Measurements from ENCODE around the gene ALPK3. TPM values are rescaled to one million over a fixed set of nuclear protein-coding genes. Genes with fewer than 3 reads are reported as not detected.

ALPK3 gene
- total and polyA plus RNA-seq, 9 of the 15 experiments (the other 6 are each of a cell fraction or from before 2014, with no cell fraction given) = 0.04 to 1.0 (median 0.07) TPM; not detected in 2

DNA sequence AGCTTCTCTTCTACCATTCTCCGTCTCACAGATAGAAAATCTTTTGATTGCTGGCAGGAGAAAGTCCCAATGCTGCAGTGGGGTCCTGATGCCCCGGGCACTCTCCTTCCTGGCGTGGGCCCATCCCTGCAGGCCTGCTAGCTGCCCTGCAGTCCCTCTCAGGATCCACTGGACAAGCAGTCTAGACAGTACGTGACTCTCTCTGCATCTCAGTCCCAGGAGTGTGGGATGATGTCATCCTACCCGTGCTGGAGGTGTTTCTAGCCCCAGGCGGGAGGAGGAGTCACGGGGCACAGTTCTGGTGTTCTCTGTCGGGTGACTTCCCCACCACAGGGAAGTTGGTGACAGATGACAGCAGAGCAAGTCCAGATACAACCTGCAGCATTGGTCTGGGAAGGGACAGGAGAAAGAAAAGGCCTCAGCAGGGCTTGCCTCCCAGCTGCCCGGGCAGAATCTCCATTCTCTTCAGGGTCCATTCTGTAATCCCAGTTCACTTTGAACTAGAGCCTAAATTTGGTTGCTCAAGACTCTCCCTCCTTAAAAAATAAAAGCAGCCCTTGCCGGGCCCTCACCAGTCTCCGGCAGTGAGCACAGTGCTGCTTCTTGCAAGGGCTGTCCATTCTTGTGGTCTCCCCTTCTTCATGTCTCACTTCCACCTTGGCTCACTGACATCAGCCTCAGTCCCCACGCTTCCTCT is 97.9 kb downstream of the ALPK3 start (continued):
- TF ChIP-seq NFE2 (IDR thresholded peaks at IDR 0.05; ENCODE audit: low read depth) (no peak), KLF13 (tag; IDR thresholded peaks at IDR 0.05; ENCODE audit: borderline replicate concordance, low read depth) (no peak), MCM2 (IDR thresholded peaks at IDR 0.05; ENCODE audit: low read depth) (no peak), ZFX (CRISPR knock-in tag; IDR thresholded peaks at IDR 0.05) (peak; percentile 53; the same call in 1 of the 2 replicates), PCBP2 (IDR thresholded peaks at IDR 0.05; ENCODE audit: low read depth, low read length, poor library complexity, severe bottlenecking) (no peak), ASH1L (IDR thresholded peaks at IDR 0.05; ENCODE audit: borderline replicate concordance, low read depth, partially characterized antibody) (no peak), ZNF79 (CRISPR knock-in tag; IDR thresholded peaks at IDR 0.05; ENCODE audit: low read depth) (no peak), YY1 (IDR thresholded peaks at IDR 0.05; ENCODE audit: borderline replicate concordance in 1 of 3, control insufficient read depth in 1 of 3, extremely low read depth in 1 of 3, insufficient read depth in 3 of 3, insufficient read length in 1 of 3, insufficient replicate concordance in 2 of 3, low read depth in 1 of 3, low read length in 2 of 3) (no peak), RBM25 (IDR thresholded peaks at IDR 0.05; ENCODE audit: low read depth, low read length, severe bottlenecking) (no peak)
- TF ChIP-seq, protein P1, sequence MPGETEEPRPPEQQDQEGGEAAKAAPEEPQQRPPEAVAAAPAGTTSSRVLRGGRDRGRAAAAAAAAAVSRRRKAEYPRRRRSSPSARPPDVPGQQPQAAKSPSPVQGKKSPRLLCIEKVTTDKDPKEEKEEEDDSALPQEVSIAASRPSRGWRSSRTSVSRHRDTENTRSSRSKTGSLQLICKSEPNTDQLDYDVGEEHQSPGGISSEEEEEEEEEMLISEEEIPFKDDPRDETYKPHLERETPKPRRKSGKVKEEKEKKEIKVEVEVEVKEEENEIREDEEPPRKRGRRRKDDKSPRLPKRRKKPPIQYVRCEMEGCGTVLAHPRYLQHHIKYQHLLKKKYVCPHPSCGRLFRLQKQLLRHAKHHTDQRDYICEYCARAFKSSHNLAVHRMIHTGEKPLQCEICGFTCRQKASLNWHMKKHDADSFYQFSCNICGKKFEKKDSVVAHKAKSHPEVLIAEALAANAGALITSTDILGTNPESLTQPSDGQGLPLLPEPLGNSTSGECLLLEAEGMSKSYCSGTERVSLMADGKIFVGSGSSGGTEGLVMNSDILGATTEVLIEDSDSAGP (CRISPR knock-in tag; IDR thresholded peaks at IDR 0.05) = no peak
- TF ChIP-seq, protein P2, sequence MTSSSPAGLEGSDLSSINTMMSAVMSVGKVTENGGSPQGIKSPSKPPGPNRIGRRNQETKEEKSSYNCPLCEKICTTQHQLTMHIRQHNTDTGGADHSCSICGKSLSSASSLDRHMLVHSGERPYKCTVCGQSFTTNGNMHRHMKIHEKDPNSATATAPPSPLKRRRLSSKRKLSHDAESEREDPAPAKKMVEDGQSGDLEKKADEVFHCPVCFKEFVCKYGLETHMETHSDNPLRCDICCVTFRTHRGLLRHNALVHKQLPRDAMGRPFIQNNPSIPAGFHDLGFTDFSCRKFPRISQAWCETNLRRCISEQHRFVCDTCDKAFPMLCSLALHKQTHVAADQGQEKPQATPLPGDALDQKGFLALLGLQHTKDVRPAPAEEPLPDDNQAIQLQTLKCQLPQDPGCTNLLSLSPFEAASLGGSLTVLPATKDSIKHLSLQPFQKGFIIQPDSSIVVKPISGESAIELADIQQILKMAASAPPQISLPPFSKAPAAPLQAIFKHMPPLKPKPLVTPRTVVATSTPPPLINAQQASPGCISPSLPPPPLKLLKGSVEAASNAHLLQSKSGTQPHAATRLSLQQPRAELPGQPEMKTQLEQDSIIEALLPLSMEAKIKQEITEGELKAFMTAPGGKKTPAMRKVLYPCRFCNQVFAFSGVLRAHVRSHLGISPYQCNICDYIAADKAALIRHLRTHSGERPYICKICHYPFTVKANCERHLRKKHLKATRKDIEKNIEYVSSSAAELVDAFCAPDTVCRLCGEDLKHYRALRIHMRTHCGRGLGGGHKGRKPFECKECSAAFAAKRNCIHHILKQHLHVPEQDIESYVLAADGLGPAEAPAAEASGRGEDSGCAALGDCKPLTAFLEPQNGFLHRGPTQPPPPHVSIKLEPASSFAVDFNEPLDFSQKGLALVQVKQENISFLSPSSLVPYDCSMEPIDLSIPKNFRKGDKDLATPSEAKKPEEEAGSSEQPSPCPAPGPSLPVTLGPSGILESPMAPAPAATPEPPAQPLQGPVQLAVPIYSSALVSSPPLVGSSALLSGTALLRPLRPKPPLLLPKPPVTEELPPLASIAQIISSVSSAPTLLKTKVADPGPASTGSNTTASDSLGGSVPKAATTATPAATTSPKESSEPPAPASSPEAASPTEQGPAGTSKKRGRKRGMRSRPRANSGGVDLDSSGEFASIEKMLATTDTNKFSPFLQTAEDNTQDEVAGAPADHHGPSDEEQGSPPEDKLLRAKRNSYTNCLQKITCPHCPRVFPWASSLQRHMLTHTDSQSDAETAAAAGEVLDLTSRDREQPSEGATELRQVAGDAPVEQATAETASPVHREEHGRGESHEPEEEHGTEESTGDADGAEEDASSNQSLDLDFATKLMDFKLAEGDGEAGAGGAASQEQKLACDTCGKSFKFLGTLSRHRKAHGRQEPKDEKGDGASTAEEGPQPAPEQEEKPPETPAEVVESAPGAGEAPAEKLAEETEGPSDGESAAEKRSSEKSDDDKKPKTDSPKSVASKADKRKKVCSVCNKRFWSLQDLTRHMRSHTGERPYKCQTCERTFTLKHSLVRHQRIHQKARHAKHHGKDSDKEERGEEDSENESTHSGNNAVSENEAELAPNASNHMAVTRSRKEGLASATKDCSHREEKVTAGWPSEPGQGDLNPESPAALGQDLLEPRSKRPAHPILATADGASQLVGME (CRISPR knock-in tag; IDR thresholded peaks at IDR 0.05) = no peak
- TF ChIP-seq, protein P3, sequence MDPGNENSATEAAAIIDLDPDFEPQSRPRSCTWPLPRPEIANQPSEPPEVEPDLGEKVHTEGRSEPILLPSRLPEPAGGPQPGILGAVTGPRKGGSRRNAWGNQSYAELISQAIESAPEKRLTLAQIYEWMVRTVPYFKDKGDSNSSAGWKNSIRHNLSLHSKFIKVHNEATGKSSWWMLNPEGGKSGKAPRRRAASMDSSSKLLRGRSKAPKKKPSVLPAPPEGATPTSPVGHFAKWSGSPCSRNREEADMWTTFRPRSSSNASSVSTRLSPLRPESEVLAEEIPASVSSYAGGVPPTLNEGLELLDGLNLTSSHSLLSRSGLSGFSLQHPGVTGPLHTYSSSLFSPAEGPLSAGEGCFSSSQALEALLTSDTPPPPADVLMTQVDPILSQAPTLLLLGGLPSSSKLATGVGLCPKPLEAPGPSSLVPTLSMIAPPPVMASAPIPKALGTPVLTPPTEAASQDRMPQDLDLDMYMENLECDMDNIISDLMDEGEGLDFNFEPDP (CRISPR knock-in tag; IDR thresholded peaks at IDR 0.05) = no peak
- TF ChIP-seq, protein P4, sequence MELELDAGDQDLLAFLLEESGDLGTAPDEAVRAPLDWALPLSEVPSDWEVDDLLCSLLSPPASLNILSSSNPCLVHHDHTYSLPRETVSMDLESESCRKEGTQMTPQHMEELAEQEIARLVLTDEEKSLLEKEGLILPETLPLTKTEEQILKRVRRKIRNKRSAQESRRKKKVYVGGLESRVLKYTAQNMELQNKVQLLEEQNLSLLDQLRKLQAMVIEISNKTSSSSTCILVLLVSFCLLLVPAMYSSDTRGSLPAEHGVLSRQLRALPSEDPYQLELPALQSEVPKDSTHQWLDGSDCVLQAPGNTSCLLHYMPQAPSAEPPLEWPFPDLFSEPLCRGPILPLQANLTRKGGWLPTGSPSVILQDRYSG (tag; conservative IDR thresholded peaks at IDR 0.05; ENCODE audit: low read depth) = no peak

Data from K562 (cell line).